Mucosa of gallbladder (tissue), 1 donor: Measurements from ENCODE around the gene CUL9. TPM values are rescaled to one million over a fixed set of nuclear protein-coding genes. Genes with fewer than 3 reads are reported as not detected.

ENCODE experiments used
- DNase-seq: peaks from one replicate; pipeline ENCODE4 v3.0.0-alpha.2; 2020; ENCODE audit warnings: low spot score
- total RNA-seq: library from RNA; stranded (reverse); gene quantifications from one replicate; pipeline ENCODE4 v1.2.1, GENCODE V29; 2021
- donor health status: DM: no; HTN: no; CAD: no.

CUL9 gene
- total RNA-seq, 1 donor from 2014 or later = 50.0 TPM

DNA sequence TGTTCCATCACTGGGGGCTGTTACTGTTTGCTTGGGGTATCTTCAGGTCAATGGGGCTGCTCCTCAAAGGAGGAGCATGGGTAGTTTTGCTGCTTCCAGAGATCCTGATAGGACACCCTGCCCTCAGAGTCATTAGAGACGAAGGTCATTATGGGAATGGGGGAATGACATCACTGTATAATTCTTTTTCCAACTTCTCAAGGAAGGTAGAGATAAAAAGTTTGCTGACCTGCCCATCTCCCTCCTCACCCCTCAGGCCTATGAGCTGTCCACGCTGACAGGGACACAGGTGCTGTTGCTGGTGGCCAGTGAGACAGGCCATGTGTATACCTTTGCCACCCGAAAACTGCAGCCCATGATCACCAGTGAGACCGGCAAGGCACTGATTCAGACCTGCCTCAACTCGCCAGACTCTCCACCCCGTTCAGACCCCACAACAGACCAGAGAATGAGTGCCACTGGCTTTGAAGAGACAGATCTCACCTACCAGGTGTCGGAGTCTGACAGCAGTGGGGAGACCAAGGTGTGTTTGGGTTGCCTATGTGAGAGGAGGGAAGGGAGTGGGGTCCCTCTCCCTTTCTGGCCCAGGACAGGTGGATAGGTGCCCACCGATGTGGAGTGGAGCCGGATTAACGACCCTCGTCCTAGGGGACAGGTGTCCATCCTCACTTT, 8.3 kb upstream of the CUL9 start:
- DNase-seq = no peak

DNA sequence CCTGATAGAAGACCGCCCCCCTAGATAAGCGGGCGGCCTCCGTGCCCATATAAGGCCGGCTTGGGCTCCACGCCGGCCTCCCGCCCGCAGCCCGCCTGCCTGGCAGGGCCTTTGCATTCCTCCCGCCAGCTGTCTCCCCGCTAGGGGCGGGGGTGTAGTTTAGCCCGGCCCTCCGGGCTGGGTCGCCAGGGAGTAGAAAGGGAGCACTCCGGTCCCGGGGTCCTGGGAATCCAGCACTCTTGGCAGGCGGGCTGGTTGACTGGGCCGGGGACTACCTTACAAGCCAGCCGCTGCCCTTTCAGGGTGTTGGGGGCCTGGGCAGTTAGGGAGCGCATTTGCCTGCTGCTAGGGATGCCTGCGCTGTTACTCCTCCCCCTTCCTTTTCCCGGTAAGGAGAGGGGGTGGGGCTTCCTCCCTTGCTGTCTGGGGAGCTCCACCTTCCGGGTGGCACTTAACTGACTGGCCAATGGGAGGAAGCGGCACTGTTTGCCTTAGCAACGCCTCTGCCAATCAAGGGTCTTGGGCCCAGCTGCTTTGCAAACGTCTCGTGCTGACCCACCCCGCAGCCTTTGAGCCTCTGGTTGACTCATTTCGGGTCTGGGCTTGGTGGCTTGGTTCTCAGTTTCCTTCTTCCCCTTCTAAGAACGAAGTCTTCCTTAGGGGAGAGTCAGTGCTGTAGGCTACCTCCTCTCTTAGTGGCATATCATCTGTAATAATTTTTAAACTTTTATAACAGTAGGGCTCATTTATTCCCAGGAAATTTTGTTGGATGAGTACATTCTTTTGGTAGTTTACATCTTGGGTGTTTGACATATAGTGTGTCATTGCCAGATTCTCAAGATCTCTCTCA, 7.5 kb upstream of the CUL9 start:
- peak; percentile 98 for DNase-seq

DNA sequence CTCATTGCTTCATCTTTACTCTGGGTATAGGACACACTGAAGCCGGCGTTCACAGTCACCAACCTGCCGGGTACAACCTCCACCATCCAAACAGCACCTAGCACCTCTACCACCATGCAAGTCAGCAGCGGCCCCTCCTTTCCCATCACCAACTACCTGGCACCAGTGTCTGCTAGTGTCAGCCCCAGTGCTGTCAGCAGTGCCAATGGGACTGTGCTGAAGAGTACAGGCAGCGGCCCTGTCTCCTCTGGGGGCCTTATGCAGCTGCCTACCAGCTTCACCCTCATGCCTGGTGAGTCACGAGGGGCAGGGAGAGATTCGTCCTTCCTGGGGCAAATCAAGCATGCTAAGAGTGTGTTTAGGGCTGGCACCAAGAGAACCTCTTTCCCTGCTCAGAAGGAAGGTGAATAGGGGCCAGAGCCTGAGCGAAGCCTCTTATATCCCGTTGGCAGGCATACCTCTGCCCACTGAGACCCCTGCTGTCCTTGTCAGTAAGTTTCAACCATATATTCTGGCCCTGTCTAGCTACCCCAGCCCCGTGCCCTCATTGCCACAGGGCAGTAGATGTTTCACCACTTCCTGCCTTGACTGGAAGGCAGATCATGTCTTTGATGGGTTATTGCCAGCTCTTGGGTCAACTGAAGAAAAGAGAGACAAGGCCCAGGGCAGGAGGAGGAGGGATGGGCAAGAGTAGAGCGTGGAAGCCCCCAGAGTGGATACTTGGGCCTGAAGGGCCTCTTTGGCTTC, 6.1 kb upstream of the CUL9 start:
- DNase-seq = no peak

DNA sequence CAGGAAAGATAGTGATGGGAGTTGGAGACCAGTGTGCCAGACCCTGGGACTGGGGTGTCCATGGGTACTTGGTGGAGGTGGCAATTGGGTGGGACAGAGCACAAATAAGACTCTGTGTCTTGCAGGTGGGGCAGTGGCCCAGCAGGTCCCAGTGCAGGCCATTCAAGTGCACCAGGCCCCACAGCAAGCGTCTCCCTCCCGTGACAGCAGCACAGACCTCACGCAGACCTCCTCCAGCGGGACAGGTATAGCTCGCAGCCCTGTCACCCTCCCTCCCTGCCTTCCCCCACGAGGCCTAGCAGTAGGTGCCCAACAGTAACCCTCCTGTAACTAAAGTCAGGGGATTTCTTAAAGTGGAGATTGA, 5.6 kb upstream of the CUL9 start:
- no peak for DNase-seq

DNA sequence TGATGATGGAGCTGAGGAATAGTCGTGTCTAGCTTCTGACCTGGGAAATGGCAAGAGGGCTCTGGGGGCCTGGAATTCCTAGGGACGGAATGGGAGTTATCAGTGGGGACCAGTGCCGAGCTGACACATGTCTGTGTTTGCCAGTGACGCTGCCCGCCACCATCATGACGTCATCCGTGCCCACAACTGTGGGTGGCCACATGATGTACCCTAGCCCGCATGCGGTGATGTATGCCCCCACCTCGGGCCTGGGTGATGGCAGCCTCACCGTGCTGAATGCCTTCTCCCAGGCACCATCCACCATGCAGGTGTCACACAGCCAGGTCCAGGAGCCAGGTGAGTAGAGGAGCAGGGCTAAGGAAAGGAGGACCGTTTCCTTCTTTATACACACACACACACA, 3.8 kb upstream of the CUL9 start:
- DNase-seq = no peak

DNA sequence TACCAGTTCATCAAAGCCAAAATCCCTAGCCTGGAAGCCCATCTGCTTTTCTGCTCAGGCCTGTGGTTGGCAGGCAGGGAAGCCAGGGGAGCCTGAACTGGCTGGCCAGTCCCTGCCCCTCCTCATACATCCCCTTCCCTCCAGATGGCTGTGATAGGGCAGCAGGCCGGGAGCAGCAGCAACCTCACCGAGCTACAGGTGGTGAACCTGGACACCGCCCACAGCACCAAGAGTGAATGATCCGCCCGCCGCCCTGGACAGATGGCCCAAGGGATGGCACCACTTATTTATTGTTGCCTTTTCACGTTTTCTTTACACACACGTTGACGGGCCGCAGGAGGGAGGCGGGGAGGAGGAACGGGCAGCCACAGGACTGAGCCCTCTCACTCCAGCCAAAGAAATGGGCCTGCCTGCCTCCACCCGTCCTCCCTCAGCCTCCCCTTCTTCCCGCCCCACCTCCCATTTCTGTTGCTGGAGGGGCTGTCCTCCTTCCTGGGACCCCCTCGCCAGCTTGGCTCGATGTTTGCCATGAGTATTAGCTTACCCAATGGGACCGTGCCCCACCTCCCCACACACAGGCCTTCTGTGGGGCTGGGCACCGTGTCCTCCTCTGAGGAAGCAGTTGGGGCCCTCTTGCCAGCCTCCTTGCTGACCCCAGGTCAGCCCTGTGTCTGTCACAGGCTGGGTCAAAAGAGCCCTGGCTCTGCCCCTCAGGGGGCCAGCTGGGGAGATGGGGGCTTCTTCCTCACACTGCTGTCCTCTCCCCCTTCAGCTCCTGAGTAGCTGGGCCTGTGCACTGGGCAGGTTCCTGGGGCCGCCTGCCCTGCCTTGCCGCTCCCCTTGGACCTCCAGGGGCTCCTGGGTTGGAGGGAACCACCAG, 2.8 kb upstream of the CUL9 start:
- no peak for DNase-seq

DNA sequence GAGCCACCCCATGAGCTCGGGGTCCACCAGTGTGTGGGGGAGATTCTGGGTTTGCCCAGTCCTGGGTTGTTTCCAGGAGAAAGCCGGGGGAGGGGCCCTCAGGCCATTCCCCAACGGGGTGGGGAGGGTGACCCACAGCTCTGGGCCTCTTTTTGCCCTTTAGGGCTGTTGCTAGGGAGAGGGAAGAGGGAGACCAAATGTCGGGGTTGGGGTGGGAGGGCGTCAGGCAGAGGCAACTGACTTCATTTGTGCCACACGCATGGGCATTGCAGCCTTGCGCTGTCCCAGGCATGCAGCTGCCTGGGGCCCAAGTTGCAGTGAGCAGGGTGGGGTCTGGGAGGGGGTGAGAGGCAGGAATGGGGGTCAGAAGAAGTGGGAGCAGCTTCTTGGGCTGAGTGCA, 1.9 kb upstream of the CUL9 start:
- no peak for DNase-seq

DNA sequence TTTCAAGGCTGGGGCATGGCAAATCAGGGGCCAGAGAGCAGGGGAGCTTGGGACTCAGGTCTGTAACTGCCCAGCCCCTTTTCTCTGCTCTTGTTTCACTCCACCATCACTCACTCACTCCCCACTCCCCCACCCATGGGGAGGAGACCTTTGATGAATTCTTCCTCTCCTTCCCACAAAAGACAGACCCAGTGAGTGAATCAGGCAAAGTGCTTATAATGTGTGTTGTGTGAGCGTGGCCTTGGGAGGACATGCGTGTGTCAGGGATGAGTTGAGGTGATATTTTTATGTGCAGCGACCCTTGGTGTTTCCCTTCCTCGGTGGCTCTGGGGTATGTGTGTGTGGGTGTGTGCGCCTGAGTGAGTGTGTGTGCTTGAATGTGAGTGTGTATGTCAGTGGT, 1.0 kb upstream of the CUL9 start:
- DNase-seq = no peak

DNA sequence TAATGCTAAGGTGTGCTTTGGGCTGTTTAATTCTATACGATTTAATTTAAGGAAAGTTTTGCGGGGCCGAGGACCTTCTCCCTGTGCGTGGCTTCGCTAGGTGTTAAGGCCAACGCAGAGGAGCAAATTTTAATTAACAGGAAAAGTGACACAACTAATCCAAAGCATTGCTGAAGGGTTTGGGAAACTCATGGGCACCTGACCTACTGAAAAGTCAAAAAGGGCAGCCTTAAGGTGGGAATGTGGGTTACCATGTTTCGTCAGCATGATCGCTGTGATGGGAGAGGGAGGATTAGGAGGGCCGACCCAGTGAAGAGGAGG, 415 bp upstream of the CUL9 start:
- DNase-seq = no peak

DNA sequence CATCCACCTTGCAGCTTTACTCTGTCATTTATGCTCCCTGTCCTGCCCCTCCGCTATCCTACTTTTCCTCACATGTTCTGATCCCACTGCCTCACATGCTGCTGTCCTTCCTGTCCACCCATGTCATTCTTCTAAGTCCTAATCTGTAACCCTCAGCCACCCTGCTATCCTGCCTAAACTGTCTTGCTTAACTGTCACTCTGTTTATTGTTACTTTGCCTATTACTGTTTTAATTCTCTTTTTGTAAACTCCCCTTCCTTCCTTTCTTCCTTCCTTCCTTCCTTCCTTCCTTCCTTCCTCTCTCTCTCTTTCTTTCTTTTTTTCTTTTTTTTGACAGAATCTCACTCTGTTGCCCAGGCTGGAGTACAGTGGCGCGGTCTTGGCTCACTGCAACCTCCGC, 1.4 kb downstream of the CUL9 start:
- DNase-seq = no peak

DNA sequence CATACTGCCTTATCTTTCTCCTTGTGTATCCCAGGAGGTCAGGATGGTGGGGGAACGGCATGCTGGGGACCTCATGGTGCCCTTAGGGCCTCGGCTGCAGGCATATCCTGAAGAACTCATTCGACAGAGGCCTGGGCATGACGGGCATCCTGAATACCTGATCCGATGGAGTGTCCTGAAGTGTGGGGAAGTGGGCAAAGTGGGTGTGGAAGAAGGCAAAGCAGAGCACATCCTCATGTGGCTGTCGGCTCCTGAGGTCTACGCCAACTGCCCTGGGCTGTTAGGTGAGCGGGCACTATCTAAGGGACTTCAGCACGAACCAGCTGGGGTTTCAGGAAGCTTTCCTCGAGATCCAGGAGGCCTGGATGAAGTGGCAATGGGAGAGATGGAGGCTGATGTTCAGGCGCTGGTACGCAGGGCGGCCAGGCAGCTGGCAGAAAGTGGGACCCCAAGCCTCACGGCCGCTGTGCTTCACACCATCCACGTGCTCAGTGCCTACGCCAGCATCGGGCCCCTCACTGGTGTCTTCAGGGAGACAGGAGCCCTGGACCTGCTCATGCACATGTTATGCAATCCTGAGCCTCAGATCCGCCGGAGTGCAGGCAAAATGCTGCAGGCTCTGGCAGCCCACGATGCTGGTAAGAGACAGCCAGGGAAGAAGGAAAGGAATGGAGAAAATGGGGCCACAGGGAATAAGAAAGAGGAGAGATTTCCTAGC, 2.4 kb downstream of the CUL9 start:
- no peak for DNase-seq

DNA sequence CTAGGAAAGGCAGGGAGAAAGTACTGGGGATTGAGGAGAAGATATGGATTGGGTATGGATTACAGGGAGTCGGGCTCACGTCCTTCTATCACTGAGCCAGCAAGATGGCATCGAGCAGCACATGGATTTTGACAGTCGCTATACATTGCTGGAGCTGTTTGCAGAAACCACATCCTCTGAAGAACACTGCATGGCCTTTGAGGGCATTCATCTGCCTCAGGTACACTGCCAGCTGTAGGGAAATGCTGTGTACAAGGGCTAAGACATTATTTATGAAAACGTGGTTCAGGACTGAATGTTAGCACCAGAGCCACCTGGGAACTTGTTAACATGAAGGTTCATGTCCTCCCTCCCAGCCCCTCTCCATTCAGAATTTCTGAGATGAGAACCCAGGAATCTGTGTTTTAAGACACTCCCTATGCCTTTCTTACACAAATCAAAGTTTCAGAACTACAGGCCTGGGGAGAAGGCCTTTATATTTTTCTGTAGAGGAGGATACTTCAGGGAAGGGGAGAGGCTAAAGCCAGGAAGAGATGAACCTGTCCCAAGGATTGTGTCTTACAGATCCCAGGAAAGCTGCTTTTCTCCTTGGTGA, 3.5 kb downstream of the CUL9 start:
- no peak for DNase-seq

DNA sequence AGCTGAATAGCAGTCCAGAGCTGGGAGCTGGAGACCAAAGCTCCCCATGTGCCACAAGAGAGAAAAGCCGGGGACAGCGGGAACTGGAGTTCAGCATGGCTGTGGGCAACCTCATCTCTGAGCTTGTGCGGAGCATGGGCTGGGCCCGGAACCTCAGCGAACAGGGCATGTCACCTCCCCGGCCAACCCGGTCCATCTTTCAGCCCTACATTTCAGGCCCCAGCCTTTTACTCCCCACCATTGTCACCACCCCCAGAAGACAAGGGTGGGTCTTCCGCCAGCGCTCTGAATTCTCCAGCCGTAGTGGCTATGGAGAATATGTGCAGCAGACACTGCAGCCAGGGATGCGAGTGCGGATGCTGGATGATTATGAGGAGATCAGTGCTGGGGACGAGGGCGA, 4.0 kb downstream of the CUL9 start:
- DNase-seq = no peak

DNA sequence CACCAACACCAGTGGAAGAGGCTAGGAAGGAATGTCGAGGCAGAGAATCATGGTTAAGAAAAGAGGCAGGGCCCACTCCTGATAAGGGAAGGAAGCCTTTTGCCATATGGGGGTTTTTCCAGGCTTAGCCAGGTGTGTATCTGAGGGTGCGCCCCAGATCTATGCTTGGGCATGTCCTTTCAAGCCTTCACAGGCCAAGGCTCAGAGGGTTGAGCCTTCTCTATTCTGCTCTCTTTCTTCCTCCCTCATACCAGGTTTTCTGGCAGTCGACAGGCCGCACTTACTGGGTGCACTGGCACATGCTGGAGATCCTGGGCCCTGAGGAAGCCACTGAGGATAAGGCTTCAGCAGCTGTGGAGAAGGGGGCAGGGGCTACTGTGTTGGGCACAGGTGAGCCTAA, 4.7 kb downstream of the CUL9 start:
- DNase-seq = no peak

DNA sequence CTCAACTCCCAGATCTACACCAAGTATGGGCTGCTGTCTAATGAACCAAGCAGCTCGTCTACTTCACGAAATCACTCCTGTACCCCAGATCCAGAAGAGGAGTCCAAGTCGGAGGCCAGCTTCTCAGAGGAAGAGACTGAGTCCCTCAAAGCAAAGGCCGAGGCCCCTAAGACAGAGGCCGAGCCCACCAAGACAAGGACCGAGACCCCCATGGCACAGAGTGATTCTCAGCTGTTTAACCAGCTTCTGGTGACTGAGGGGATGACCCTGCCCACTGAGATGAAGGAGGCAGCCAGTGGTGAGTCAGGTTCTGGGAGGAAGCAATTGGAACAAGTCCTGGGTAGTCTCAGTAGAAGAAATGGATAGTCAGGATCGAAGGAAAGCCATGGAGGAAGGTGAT, 5.8 kb downstream of the CUL9 start:
- DNase-seq = no peak

DNA sequence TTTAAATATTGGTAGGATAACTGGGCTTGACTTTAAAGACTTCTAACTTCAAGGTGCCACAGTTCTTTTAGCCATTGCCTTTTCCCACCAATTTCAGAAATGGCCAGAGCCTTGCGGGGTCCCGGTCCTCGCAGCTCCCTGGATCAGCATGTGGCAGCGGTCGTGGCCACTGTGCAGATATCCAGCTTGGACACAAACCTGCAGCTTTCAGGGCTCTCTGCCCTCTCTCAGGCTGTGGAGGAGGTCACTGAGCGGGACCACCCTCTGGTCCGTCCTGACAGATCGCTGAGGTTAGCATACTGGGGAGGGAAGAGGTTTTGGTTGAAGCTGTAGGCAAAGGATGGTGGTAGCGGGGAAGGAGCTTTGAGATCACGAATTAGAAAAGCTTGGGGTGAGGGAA, 6.4 kb downstream of the CUL9 start:
- DNase-seq = no peak

DNA sequence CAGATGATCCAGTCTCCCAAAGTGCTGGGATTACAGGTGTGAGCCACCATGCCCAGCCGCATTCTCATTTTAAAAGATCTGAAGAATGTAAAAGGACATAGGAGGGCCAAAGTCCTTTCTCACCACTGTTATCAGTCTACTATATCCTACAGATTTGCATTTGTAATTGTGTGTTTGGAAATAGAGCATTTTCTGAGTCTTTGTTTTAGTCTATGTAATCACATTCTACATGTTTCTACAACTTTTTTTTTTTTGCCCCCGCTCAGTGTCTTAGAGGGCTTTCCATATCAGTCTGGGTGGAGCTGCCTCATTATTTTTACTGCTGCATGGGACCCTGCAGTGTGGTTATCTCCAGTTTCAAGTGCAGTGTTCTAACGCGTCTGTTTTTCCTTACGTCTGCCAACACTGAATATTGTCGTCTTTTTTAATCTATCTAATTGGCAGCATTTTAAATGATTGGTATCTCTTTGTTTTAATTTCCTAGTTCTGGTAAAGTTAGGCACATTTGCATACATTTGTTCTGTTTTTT, 7.8 kb downstream of the CUL9 start:
- DNase-seq = no peak

DNA sequence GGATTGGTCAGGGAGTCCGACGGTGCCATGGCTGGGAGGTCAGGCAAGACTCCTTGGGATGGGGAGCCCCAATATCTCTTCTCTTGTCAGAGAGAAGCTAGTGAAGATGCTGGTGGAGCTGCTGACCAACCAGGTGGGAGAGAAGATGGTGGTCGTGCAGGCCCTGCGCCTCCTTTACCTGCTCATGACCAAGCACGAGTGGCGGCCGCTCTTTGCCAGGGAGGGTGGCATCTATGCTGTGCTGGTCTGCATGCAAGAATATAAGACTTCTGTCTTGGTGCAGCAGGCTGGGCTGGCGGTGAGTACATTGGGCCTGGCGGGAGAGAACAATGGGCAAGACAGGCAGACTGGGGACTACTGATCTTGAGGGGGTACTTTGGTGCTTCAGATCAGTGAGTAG, 10.9 kb downstream of the CUL9 start:
- no peak for DNase-seq

DNA sequence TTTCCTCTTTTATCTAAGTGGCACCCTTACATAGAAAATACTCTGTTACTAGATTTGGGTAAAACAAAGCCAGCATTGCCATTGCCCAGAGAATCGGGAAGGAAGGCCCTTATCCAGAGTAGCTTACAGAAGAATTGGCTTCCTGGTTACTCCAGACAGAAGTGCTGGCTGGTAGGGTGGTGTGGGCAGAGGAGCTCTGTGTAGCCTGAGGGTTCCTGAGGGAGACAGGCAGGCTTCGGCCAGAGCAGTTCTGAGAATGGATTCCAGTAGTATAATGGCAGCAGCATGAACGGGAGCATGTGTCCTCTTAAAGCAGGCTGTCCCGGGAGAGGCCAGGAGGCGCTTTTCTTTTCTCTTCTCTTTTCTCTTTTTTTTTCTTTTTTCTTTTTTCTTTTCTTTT, 11.9 kb downstream of the CUL9 start:
- no peak for DNase-seq

DNA sequence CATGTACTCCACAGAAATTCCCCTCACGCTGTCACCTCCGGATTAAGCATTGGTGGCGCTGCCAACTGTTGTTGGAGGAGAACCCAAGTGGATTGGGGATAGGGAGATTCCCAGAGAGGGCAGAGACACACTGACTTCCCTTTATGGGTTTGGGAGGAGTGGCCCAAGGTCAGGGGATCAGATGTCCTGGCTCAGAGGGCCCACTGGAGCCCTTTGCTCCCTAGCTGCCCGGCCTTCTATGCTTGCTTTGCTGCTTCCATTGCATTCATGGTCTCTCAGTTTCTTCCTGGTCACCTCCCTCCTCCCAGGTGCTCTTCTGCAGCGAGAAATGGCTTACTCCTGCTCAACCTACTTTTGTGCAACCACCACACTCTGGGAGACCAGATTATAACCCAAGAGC, 14.3 kb downstream of the CUL9 start:
- DNase-seq = no peak

DNA sequence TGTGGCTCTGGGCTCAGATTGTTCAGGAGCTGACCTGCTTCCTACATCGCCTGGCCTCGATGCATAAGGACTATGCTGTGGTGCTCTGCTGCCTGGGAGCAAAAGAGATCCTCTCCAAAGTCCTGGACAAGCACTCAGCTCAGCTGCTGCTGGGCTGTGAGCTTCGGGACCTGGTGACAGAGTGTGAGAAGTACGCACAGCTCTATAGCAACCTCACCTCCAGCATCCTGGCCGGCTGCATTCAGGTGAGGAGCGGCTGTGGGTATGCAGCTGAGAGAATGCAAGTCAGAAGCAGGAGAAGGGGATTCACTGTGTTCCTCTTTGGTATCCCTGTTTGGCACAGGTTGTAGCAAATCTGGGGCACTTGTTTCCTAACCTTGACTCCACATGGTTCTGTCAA, 17.9 kb downstream of the CUL9 start:
- no peak for DNase-seq
